Breast epithelium (tissue), 3 donors: ENCODE data around the gene TCTA.

ENCODE experiments used
- CTCF ChIP-seq, 3 donors: fragments of 450-650 bp; IDR thresholded peaks; one replicate each; pipeline ENCODE4 v1.5.1; 2016 to 2017; ENCODE audit warnings: antibody characterized with exemption in 3 of 3, mild to moderate bottlenecking in 3 of 3, moderate library complexity in 3 of 3
- POLR2AphosphoS5 ChIP-seq, 3 donors: sonication (generic); formaldehyde crosslinking; IDR thresholded peaks; one replicate each; pipeline ENCODE4 v1.6.1; 2017; ENCODE audit warnings: antibody characterized with exemption in 3 of 3

- TF ChIP-seq CTCF (IDR thresholded peaks at IDR 0.05) (no peak), POLR2AphosphoS5 (IDR thresholded peaks at IDR 0.05) (no peak)
Measured at GRCh38 chr3:49385617-49386016, 26.6 kb upstream of the TCTA start.
